Esophagus squamous epithelium (tissue), 5 donors: ENCODE data around the gene SH3D21. TPM values are rescaled to one million over a fixed set of nuclear protein-coding genes. Genes with fewer than 3 reads are reported as not detected.

Source experiments
- DNase-seq: peaks from one replicate; lab custom pipeline; 2025; lab: John Stamatoyannopoulos, UW
- H3K27ac ChIP-seq, 4 donors: fragments of 200-600 bp; sonication (generic); one replicate each; pipeline ENCODE4 v1.5.1; 2016 to 2019; ENCODE audit warnings: mild to moderate bottlenecking in 1 of 4
- H3K27me3 ChIP-seq, 4 donors: fragments of 200-600 bp; sonication (generic); 1 replicate in 3 of 4; 2 replicates in 1 of 4; pipeline versions ENCODE4 v1.5.1 to v1.6.0; 2017 to 2021; ENCODE audit warnings: antibody characterized with exemption in 1 of 4
- H3K36me3 ChIP-seq, 3 donors: fragments of 200-600 bp; sonication (generic); one replicate each; pipeline ENCODE4 v1.5.1; 2016 to 2019
- H3K4me1 ChIP-seq, 3 donors: fragments of 200-600 bp; sonication (generic); one replicate each; pipeline ENCODE4 v1.5.1; 2017 to 2019
- H3K4me3 ChIP-seq, 4 donors: fragments of 200-600 bp; sonication (generic); 1 replicate in 3 of 4; 2 replicates in 1 of 4; pipeline ENCODE4 v1.5.1; 2016 to 2019; ENCODE audit warnings: mild to moderate bottlenecking in 2 of 4, moderate library complexity in 1 of 4
- H3K9me3 ChIP-seq, 3 donors: fragments of 200-600 bp; sonication (generic); one replicate each; pipeline ENCODE4 v1.5.1; 2016 to 2019
- CTCF ChIP-seq, 6 experiments: fragments of 450-650 bp in 4 of 6; fragments of 200-600 bp in 2 of 6; sonication (generic) in 2 of 6; IDR thresholded peaks; one replicate each; pipeline ENCODE4 v1.5.1; 2016 to 2019; ENCODE audit warnings: antibody characterized with exemption in 6 of 6, mild to moderate bottlenecking in 4 of 6, moderate library complexity in 4 of 6
- POLR2A ChIP-seq, 4 donors: fragments of 450-650 bp; IDR thresholded peaks; one replicate each; pipeline ENCODE4 v1.6.1; 2017; ENCODE audit warnings: antibody characterized with exemption in 4 of 4, mild to moderate bottlenecking in 4 of 4, moderate library complexity in 3 of 4
- WGBS, 2 donors: methylation state at CpG; one replicate each; pipeline ENCODE4 v1.1.5; 2018; 5-methylcytosine and 5-hydroxymethylcytosine counted together
- intact Hi-C: fragments of 100-400 bp; cut with DNase I; formaldehyde crosslinking; loops from one replicate; pipeline ENCODE4 v1.15.0; 2022
- total RNA-seq, 4 donors: library from RNA; depleted of rRNA; stranded (reverse); fragments of >200 nt; gene quantifications; one replicate each; pipeline ENCODE4 v1.1.0, GENCODE V29; 2016
- donor health status: DM: yes; HTN: yes; CAD: no.

The SH3D21 gene
- total RNA-seq, 4 donors from 2014 or later, result 2.8 to 9.7 (median 3.7) TPM

GRCh38 chr1:36345353-36345752 lies 39.2 kb downstream of the SH3D21 start:
- Histone ChIP-seq H3K36me3 (peaks cover 23 to 100% (median 46%) of the 10 kb centered on the region in 3 donors), H3K27ac (no peak overlapping the region), H3K27me3 (no peaks in the 10 kb centered on the region), H3K4me1 (peaks cover 19 to 32% (median 20%) of the 10 kb centered on the region in 3 donors), H3K9me3 (no peaks in the 10 kb centered on the region), H3K4me3 (no peak overlapping the region)
- intact Hi-C loops, result no loop called here
- DNase-seq, result no peak
- no peak for TF ChIP-seq POLR2A (IDR thresholded peaks at IDR 0.05)
- no peak for TF ChIP-seq CTCF (IDR thresholded peaks at IDR 0.05)
- 88% methylated on average over 4 of the region's 7 CpGs; no CpG with 5 or more reads in 1 of the 2 donors for WGBS, 2 donors

GRCh38 chr1:36346741-36347370 lies 40.7 kb downstream of the SH3D21 start:
- Histone ChIP-seq H3K4me3 (no peak overlapping the region), H3K27ac (no peak overlapping the region), H3K27me3 (no peaks in the 10 kb centered on the region), H3K36me3 (peaks cover 23 to 94% (median 40%) of the 10 kb centered on the region in 3 donors), H3K4me1 (peaks cover 34 to 47% (median 35%) of the 10 kb centered on the region in 3 donors), H3K9me3 (no peaks in the 10 kb centered on the region)
- no peak for DNase-seq
- WGBS, 2 donors, result 67 to 92% methylated on average over 1 of the region's 8 CpGs
- intact Hi-C loops, result no loop called here
- TF ChIP-seq POLR2A (IDR thresholded peaks at IDR 0.05) (no peak), CTCF (IDR thresholded peaks at IDR 0.05) (no peak)

GRCh38 chr1:36349241-36349671 lies 43.1 kb downstream of the SH3D21 start:
- intact Hi-C loops, result no loop called here
- 46 to 74% methylated on average over 4 to 6 of the region's 7 CpGs for WGBS, 2 donors
- no peaks in the 10 kb centered on the region for H3K9me3 ChIP-seq
- no peaks in the 10 kb centered on the region for H3K27me3 ChIP-seq
- TF ChIP-seq POLR2A (IDR thresholded peaks at IDR 0.05), result no peak
- TF ChIP-seq CTCF (IDR thresholded peaks at IDR 0.05), result no peak
- H3K27ac ChIP-seq, result peak overlapping the region; percentile 81 to 89 (median 86)
- H3K4me1 ChIP-seq, result peaks cover 36 to 51% (median 37%) of the 10 kb centered on the region in 3 donors
- no peak overlapping the region for H3K4me3 ChIP-seq
- no peak for DNase-seq
- H3K36me3 ChIP-seq, result peaks cover 30 to 94% (median 47%) of the 10 kb centered on the region in 3 donors

GRCh38 chr1:36349839-36350238 lies 43.7 kb downstream of the SH3D21 start:
- H3K27me3 ChIP-seq, result no peaks in the 10 kb centered on the region
- H3K9me3 ChIP-seq, result no peaks in the 10 kb centered on the region
- H3K4me3 ChIP-seq, result no peak overlapping the region
- peaks cover 35 to 94% (median 49%) of the 10 kb centered on the region in 3 donors for H3K36me3 ChIP-seq
- peak overlapping the region; percentile 81 to 89 (median 86) for H3K27ac ChIP-seq
- peaks cover 36 to 51% (median 37%) of the 10 kb centered on the region in 3 donors for H3K4me1 ChIP-seq
- intact Hi-C loops, result no loop called here
- DNase-seq, result no peak
- no peak for TF ChIP-seq POLR2A (IDR thresholded peaks at IDR 0.05)
- TF ChIP-seq CTCF (IDR thresholded peaks at IDR 0.05), result no peak
- 25 to 46% methylated on average over 7 to 16 of the region's 16 CpGs for WGBS, 2 donors

GRCh38 chr1:36350659-36351226 lies 44.6 kb downstream of the SH3D21 start:
- intact Hi-C loops, result no loop called here
- no peak for TF ChIP-seq POLR2A (IDR thresholded peaks at IDR 0.05)
- peak overlapping the region in 1 of 4 donors; percentile 40 for H3K4me3 ChIP-seq
- WGBS, 2 donors, result 9 to 30% methylated on average over 6 to 8 of the region's 13 CpGs
- peak overlapping the region; percentile 81 to 89 (median 86) for H3K27ac ChIP-seq
- DNase-seq, result no peak
- H3K27me3 ChIP-seq, result no peaks in the 10 kb centered on the region
- H3K36me3 ChIP-seq, result peaks cover 33 to 94% (median 45%) of the 10 kb centered on the region in 3 donors
- peaks cover 36 to 51% (median 37%) of the 10 kb centered on the region in 3 donors for H3K4me1 ChIP-seq
- no peaks in the 10 kb centered on the region for H3K9me3 ChIP-seq
